NCI-H2227 (cell line): ENCODE data around the gene VPS35L.
"Not testable (repeated sequence)": the region's sequence is repeated elsewhere in the genome, so short reads cannot be mapped to it uniquely, and the experiment has no call there.

Experiments
- DNase-seq: peaks from one replicate; lab custom pipeline; 2025; ENCODE audit not compliant: unreplicated experiment; lab: John Stamatoyannopoulos, UW

Gene VPS35L

DNA sequence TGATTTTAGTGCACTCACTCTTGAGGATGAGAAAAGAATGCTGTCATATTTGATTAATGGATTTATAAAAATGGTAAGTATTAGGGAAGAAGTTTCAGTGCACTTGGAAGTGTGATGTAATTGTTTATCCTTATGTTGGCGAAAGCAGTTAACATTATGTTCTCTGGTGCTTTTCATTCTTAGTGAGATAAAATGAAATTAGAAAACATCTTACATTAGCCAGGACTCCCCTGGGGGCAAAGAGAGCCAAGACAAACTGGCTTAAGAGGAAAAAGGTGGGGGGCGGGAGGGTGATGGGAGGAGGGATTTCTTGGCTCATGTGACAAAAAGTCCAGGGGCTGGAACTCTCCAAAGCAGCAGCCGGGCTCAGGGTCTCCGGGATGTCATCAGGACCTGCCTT, 89.4 kb downstream of the VPS35L start:
- no peak for DNase-seq

- no peak for DNase-seq
Observed at GRCh38 chr16:19645557-19645981, 90.1 kb downstream of the VPS35L start.

DNA sequence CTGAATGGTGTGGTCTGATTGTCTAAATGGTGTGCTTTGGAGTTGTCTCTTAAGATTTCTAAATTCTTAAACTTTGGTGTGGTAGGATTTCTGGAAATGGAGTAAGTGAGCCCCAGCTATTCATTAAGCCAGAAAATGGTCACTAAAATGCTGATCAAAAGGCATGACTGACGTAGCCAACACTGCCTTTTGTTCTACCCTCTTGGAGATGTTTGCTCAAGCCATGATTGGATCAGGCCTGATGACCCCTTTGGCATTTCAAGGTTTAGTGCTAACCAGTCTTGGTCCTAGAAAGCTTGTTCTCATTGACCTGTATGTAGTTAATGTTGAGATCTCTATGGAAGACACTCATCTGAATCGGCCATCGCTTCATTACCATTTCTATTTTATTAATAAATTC, 94.5 kb downstream of the VPS35L start:
- no peak for DNase-seq

- DNase-seq, result no peak
Observed at GRCh38 chr16:19654147-19654546, 98.6 kb downstream of the VPS35L start.

- no peak for DNase-seq
Observed at GRCh38 chr16:19655242-19655777, 99.8 kb downstream of the VPS35L start.

DNA sequence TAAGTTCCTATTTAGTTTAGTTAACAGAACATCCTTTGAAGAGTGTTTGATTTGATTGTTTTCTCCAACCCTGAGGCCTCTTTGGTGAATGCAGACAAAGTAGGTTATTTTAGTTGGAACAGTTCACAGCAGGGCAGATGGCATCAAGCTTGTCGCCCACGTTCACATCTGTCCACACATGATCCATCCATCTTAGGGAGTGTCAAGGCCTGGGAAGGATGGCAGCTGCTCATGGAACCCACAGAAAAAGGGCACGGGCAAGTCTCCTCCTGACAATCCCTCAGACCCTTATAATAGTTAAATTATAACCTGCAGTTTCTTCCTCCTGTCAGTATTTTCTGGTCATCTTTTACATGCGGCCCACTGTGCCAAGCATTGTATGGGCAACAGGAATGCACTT, 102.3 kb downstream of the VPS35L start:
- no peak for DNase-seq

- no peak for DNase-seq
Observed at GRCh38 chr16:19659554-19659953, 104.1 kb downstream of the VPS35L start.

DNA sequence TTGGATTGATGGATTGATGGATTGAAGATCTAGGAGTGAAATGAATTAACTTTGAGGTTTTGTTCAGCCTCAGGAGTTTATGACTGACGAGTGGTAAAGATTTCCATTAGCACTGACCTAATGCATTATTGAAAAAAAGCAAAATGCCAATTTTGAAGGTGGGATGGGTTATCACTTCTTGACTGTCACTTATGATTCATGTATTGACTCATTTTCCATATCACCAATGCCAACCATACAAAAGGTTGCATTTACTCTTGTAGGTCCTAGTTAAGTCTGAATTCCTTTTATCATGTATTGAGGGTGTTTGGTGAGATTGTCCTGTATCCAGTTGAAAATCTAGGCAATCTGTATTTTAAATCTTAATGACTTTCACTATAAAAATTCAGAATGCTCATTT, 104.9 kb downstream of the VPS35L start:
- DNase-seq, result no peak

- no peak for DNase-seq
Observed at GRCh38 chr16:19662351-19662750, 106.8 kb downstream of the VPS35L start.

- no peak for DNase-seq
Observed at GRCh38 chr16:19664166-19664565, 108.7 kb downstream of the VPS35L start.

GRCh38 chr16:19665313-19665712, 109.8 kb downstream of the VPS35L start:
- not testable (repeated sequence) for DNase-seq

DNA sequence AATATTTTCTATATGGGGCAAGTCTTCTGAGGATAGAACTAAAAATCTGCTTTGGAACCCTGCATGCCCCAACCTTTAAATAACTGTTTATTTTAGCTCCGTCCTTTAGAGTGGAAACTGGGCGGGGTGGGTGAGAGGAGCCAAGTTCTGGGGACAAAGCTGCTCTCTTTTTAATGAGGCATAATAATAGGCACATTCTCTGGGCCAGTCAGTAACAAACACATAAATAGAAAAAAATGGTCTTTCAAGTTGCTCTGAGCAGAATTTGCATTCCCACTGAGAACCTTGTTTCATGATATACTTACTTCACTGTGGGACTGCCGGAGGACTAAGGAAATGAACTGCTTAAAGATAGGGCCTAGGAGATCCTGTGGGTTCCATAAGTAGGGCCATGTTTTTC, 111.0 kb downstream of the VPS35L start:
- DNase-seq, result peak; percentile 23

- DNase-seq, result no peak
Observed at GRCh38 chr16:19672378-19672777, 116.9 kb downstream of the VPS35L start.

DNA sequence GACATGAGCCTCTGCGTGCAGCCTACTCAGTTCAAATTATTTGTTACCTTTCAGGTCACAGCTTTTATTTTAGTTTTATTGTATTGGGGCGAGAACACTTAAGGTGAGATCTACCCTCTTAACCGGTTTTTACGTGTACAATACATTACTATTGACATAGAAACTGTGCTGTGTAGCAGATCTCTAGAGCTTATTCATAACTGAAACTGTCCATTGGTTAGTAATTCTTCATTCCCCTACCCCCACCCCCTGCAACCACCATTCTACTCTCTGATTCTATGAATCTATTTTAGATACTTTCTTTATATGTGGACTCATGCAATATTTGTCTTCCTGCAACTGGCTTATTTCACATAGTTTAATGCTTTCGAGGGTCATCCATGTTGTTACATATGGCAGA, 119.0 kb downstream of the VPS35L start:
- DNase-seq, result no peak

- no peak for DNase-seq
Observed at GRCh38 chr16:19677402-19677801, 121.9 kb downstream of the VPS35L start.

DNA sequence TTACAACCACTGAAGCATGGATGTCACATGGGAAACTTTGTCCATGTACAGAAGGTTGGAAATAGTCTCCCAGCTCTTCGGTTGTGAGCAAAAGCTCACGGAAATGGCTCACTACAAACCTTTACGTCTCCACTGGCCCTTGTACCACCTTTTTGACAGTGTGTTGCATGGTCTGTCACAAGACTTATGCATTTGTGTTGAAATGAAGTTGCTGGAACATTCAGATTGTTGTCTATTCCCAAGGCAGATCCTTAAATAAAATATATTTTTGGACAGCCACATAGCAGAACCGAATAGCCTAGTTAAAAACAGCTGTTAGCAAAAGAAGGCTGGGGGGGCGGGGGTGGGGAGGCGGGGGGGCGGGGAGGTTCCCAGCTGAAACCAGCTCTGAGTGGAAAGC, 123.3 kb downstream of the VPS35L start:
- no peak for DNase-seq

GRCh38 chr16:19679281-19679680, 123.8 kb downstream of the VPS35L start:
- not testable (repeated sequence) for DNase-seq

- DNase-seq, result no peak
Observed at GRCh38 chr16:19680881-19681340, 125.4 kb downstream of the VPS35L start.

DNA sequence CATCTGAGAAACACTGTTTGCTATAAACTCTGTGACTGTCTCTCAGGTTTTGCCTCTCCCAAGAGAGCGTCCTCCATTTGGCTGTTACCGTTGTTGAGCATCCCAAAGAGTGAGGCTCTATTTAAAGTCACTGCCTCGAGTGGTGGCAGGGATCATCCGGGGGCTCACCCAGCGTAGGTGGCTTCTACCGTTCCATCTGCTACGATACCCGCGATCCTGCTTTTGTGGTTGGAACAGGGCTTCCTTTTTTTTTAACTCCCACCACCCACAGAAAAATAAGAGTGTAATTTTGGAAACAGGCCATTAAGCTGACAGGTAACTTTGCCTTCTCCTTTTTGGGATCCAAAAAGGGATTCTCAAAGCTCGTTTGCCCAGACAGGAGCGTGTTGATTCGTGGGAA, 126.1 kb downstream of the VPS35L start:
- no peak for DNase-seq

DNA sequence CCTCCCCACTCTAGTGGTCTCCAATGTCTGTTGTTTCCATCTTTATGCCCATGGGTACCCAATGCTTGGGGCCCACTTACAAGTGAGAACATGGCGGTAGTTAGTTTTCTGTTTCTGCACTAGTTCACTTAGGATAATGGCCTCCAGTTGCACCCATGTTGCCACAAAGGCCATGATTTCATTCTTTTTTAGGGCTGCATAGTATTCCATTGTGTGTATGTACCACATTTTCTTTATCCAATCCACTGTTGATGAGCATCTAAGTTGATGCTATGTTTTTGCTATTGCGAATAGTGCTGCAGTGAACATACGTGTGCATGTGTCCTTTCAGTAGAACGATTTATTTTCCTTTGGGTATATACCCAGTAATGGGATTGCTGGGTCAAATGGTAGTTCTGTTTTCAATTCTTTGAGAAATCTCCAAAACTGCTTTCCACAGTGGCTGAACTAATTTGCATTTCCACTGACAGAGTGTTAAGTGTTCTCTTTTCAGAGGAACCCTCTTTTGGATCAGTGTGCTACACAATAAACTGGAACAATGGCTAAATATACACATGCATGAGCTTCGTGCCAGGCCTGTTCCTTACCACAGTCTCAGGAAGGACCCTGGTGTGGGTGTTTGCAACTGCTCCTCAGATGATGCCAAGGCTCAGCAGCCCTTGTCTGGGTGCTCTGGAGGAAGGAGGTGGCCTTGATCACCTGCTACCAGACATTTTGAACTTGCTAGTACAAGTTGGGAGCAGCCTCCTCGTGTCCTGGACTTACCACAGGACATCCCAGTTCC, 128.1 kb downstream of the VPS35L start:
- DNase-seq, result no peak

DNA sequence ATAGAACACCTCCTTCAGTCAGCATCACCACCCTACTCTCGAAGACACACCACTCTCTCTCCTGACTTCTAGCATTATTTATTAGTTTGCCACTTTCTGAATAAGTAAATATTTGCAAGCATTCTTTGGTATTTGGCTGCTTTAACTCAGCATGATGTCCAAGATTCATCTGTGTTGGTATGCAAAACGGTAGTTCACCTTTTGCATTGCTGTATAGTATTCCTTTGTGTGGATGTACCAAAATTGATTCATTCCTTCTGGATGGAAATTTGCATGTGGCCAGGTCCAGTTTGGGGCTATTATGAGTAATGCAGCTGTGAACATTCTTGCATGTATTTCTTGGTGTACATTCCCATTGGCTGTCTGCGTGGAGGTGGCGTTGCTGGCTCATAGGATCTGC, 129.7 kb downstream of the VPS35L start:
- no peak for DNase-seq

- no peak for DNase-seq
Observed at GRCh38 chr16:19687279-19687678, 131.8 kb downstream of the VPS35L start.
